GM12891 (cell line): ENCODE results near the gene DEPDC4. TPM values are rescaled to one million over a fixed set of nuclear protein-coding genes. Genes with fewer than 3 reads are reported as not detected.
"Not testable (repeated sequence)": the region's sequence is repeated elsewhere in the genome, so short reads cannot be mapped to it uniquely, and the experiment has no call there.

Experiments used
- DNase-seq: peaks from one replicate; pipeline ENCODE4 v3.0.0; 2011; ENCODE audit warnings: low spot score; ENCODE audit not compliant: insufficient read length
- FAIRE-seq: peaks from 2 replicates; lab custom pipeline; 2011; peaks lifted over from hg19 to GRCh38; lab: Jason Lieb, UNC
- PAX5 ChIP-seq: IDR thresholded peaks from 2 replicates; pipeline ENCODE4 v1.6.1; 2011; ENCODE audit warnings: low read length, moderate library complexity, mild to moderate bottlenecking; ENCODE audit not compliant: insufficient read depth, severe bottlenecking
- POLR2A ChIP-seq: IDR thresholded peaks from 2 replicates; pipeline ENCODE4 v1.6.1; 2011; ENCODE audit warnings: low read depth, low read length, control low read depth
- POLR2AphosphoS5 ChIP-seq: IDR thresholded peaks from 2 replicates; pipeline ENCODE4 v1.6.1; 2011; ENCODE audit warnings: low read depth, low read length, control low read depth
- POU2F2 ChIP-seq: IDR thresholded peaks from 2 replicates; pipeline ENCODE4 v1.6.1; 2011; ENCODE audit warnings: low read depth, mild to moderate bottlenecking, control low read depth, low read length, moderate library complexity
- SPI1 ChIP-seq: IDR thresholded peaks from 2 replicates; pipeline ENCODE4 v1.6.1; 2011; ENCODE audit warnings: low read depth, low read length, control low read depth
- TAF1 ChIP-seq: IDR thresholded peaks from 2 replicates; pipeline ENCODE4 v1.6.1; 2011; ENCODE audit warnings: low read depth, low read length, control low read depth
- polyA plus RNA-seq: library from polyadenylated mRNA; unstranded; fragments of >200 nt; gene quantifications from one replicate; pipeline ENCODE4 v1.2.1, GENCODE V29; 2012; ENCODE audit warnings: low read depth, missing spikeins, inconsistent platforms; ENCODE audit not compliant: missing spikeins

Gene DEPDC4
- 1.9 TPM for polyA plus RNA-seq

DNA sequence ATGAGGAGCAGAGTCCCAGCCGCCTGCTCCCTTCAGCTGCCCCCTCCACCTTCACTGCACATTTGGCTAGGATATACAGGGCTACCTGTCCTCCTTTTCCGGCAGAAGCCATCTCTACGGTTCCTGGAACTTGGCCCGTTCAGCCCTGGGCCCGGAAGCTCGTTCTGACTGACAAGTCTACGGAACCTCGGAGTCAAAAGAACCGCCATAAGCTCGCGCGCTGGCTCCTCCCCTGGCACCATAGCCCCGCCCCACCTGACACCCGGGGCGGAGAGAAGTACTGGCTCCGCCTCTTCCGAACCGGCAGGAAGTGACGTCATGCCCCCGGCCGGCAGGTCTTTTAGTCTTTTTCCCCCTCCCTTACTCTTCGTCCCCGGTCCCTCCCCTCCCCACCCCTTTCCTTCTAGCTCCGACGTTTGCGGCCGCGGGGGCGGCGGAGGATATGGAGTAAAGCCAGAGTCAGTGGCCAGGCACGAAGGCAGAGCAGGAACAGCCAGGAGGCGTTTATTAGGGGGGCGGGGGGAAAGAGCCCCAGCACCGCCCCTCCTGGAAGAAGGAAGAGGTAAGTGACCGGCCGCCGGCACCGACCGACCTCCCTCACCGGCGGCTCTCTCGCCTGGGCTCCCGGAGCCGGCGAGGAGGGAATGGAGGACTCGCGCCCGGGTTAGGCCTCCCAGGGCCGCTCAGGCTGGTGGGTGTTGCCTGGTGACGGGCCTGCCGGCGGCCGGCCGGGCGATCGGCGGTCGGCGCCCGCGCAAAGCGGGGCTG, at the start of gene DEPDC4, which contains the start of gene SCYL2:
Gene DEPDC4 (minus strand): TSS at position 245 of the 768 bp plus-strand sequence. CDS start 3 bp downstream, at position 242.
Gene SCYL2 (plus strand): TSS at position 343 of the 768 bp plus-strand sequence. CDS start 15,794 bp downstream, outside the sequence.
- FAIRE-seq (peak; percentile 91), DNase-seq (peak; percentile 65)
- TF ChIP-seq POU2F2 (no peak), POLR2AphosphoS5 (peak; percentile 23; the same call in 1 of the 2 replicates), TAF1 (no peak; the same call in 1 of the 2 replicates), POLR2A (peak; percentile 14; the same call in 1 of the 2 replicates), PAX5 (no peak), SPI1 (no peak)

GRCh38 chr12:100311317-100311716, 44.4 kb upstream of the DEPDC4 start:
- no peak for TF ChIP-seq POLR2A
- no peak for TF ChIP-seq PAX5
- TF ChIP-seq SPI1: no peak
- no peak for TF ChIP-seq POLR2AphosphoS5
- TF ChIP-seq TAF1: no peak
- no peak for TF ChIP-seq POU2F2
- no peak for DNase-seq
- FAIRE-seq: no peak

DNA sequence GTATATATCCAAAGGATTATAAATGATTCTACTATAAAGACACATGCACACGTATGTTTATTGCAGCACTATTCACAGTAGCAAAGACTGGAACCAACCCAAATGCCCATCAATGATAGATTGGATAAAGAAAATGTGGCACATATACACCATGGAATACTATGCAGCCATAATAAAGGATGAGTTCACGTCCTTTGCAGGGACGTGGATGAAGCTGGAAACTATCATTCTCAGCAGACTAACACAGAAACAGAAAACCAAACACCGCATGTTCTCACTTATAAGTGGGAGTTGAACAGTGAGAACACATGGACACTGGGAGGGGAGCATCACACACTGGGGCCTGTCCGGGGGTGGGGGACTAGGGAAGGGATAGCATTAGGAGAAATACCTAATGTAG, 41.3 kb upstream of the DEPDC4 start:
- not testable (repeated sequence) for DNase-seq, FAIRE-seq

- DNase-seq, FAIRE-seq: not testable (repeated sequence)
Measured at GRCh38 chr12:100304334-100304733, 37.5 kb upstream of the DEPDC4 start.

GRCh38 chr12:100303831-100304230, 37.0 kb upstream of the DEPDC4 start:
- DNase-seq (no peak), FAIRE-seq (no peak)
- TF ChIP-seq POU2F2 (no peak), TAF1 (no peak), SPI1 (no peak), POLR2A (no peak), POLR2AphosphoS5 (no peak), PAX5 (no peak)

DNA sequence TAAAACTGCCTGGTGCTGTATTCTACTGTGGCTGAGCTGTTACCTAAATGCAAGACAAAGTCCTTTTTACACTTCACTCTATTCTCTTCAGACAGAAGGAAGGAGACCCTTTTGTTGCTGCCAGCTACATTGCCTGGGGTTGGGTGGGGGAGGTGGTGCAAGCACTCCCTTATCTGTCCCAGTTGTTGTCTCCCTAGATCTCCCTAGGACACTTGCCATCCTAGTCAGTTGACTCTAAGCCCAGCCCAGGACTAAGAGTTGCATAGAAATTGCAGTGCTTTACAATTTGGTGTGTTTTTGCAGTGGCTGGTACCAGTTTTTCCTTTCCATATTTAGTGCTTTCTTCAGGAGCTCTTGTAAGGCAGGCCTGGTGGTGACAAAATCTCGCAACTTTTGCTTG, 35.2 kb upstream of the DEPDC4 start:
- DNase-seq: no peak
- FAIRE-seq: no peak
- no peak for TF ChIP-seq SPI1
- TF ChIP-seq POU2F2: no peak
- TF ChIP-seq TAF1: no peak
- TF ChIP-seq PAX5: no peak
- no peak for TF ChIP-seq POLR2A
- no peak for TF ChIP-seq POLR2AphosphoS5

GRCh38 chr12:100295764-100296555, 29.1 kb upstream of the DEPDC4 start:
- FAIRE-seq (no peak), DNase-seq (no peak)
- TF ChIP-seq POU2F2 (no peak), SPI1 (no peak), POLR2A (no peak), PAX5 (no peak), POLR2AphosphoS5 (no peak), TAF1 (no peak)

- DNase-seq, FAIRE-seq: not testable (repeated sequence)
Measured at GRCh38 chr12:100294366-100294765, 27.5 kb upstream of the DEPDC4 start.

GRCh38 chr12:100293017-100293416, 26.1 kb upstream of the DEPDC4 start:
- FAIRE-seq (no peak), DNase-seq (no peak)
- no peak for TF ChIP-seq TAF1
- no peak for TF ChIP-seq POU2F2
- TF ChIP-seq POLR2A: no peak
- no peak for TF ChIP-seq SPI1
- no peak for TF ChIP-seq POLR2AphosphoS5
- no peak for TF ChIP-seq PAX5

- FAIRE-seq (no peak), DNase-seq (no peak)
- no peak for TF ChIP-seq PAX5
- no peak for TF ChIP-seq TAF1
- no peak for TF ChIP-seq POLR2AphosphoS5
- TF ChIP-seq POU2F2: no peak
- TF ChIP-seq SPI1: no peak
- TF ChIP-seq POLR2A: no peak
Measured at GRCh38 chr12:100290016-100290415, 23.1 kb upstream of the DEPDC4 start.
